CD14-positive monocyte (primary cell): Measurements from ENCODE around the gene NDUFB4. TPM values are rescaled to one million over a fixed set of nuclear protein-coding genes. Genes with fewer than 3 reads are reported as not detected.

Experiments used
- DNase-seq, 3 donors: peaks; one replicate each; pipeline ENCODE4 v3.0.0-alpha.2; 2011 to 2022
- H2AFZ ChIP-seq: 2 replicates; pipeline ENCODE4 v1.6.0; 2012; ENCODE audit warnings: mild to moderate bottlenecking, low read depth, low read length, inconsistent platforms; ENCODE audit not compliant: insufficient read depth, poor library complexity, severe bottlenecking
- H3K27ac ChIP-seq, 2 donors: 1 replicate in 1 of 2; 2 replicates in 1 of 2; pipeline ENCODE4 v1.5.1; 2012 to 2013; ENCODE audit warnings: low read length in 2 of 2, control low read depth in 1 of 2, inconsistent platforms in 1 of 2, low read depth in 1 of 2, mild to moderate bottlenecking in 1 of 2
- H3K27me3 ChIP-seq, 2 donors: one replicate each; pipeline versions ENCODE4 v1.6.0 to v1.6.1; 2011 to 2013; ENCODE audit warnings: low read length in 2 of 2; ENCODE audit not compliant: control insufficient read depth in 2 of 2, insufficient read depth in 2 of 2
- H3K36me3 ChIP-seq, 2 donors: replicated peaks in 1 of 2; 1 replicate in 1 of 2; 2 replicates in 1 of 2; pipeline versions ENCODE4 v1.5.1 to v1.6.1; 2012 to 2013; ENCODE audit warnings: low read length in 2 of 2, control low read depth in 1 of 2, inconsistent platforms in 1 of 2, mild to moderate bottlenecking in 1 of 2; ENCODE audit not compliant: insufficient read depth in 2 of 2, control insufficient read depth in 1 of 2
- H3K4me1 ChIP-seq, 2 donors: 1 replicate in 1 of 2; 2 replicates in 1 of 2; pipeline versions ENCODE4 v1.5.1 to v1.6.1; 2012 to 2013; ENCODE audit warnings: low read length in 2 of 2, control low read depth in 1 of 2, inconsistent platforms in 1 of 2, mild to moderate bottlenecking in 1 of 2, moderate library complexity in 1 of 2; ENCODE audit not compliant: insufficient read depth in 2 of 2, control insufficient read depth in 1 of 2
- H3K4me2 ChIP-seq: replicated peaks from 2 replicates; pipeline ENCODE3; 2012; ENCODE audit warnings: low read length, moderate library complexity, mild to moderate bottlenecking; ENCODE audit not compliant: poor library complexity, severe bottlenecking; ENCODE audit errors: extremely low read depth
- H3K4me3 ChIP-seq, 3 experiments: fragments of 200-600 bp in 1 of 3; sonication (generic) in 1 of 3; replicated peaks in 1 of 3; 1 replicate in 2 of 3; 2 replicates in 1 of 3; pipeline ENCODE4 v1.5.1; 2011 to 2013; ENCODE audit warnings: low read length in 3 of 3, mild to moderate bottlenecking in 3 of 3, control low read depth in 2 of 3, low read depth in 2 of 3, inconsistent platforms in 1 of 3, moderate library complexity in 1 of 3
- H3K79me2 ChIP-seq: 2 replicates; pipeline ENCODE4 v1.6.0; 2012; ENCODE audit warnings: mild to moderate bottlenecking, control low read depth, inconsistent platforms, low read length, moderate library complexity; ENCODE audit not compliant: insufficient read depth
- H3K9ac ChIP-seq: 2 replicates; pipeline ENCODE4 v1.6.0; 2017; ENCODE audit warnings: low read length, mild to moderate bottlenecking; ENCODE audit not compliant: insufficient read depth, poor library complexity, severe bottlenecking
- H3K9me3 ChIP-seq, 2 donors: replicated peaks in 1 of 2; 1 replicate in 1 of 2; 2 replicates in 1 of 2; pipeline versions ENCODE4 v1.5.1 to v1.6.1; 2012 to 2013; ENCODE audit warnings: low read length in 2 of 2, control low read depth in 1 of 2; ENCODE audit not compliant: control insufficient read depth in 1 of 2, insufficient read depth in 1 of 2
- H4K20me1 ChIP-seq: 2 replicates; pipeline ENCODE4 v1.6.0; 2012; ENCODE audit warnings: mild to moderate bottlenecking, low read length, control low read depth, moderate library complexity; ENCODE audit not compliant: insufficient read depth
- H3K27ac Mint-ChIP-seq, 7 donors: one replicate each; pipeline ENCODE4 v1.8.0; 2020; ENCODE audit warnings: mild to moderate bottlenecking in 7 of 7, mixed read lengths in 7 of 7, moderate library complexity in 6 of 7, inconsistent platforms in 2 of 7
- H3K27me3 Mint-ChIP-seq, 3 donors: one replicate each; pipeline ENCODE4 v1.8.0; 2021 to 2022; ENCODE audit warnings: low read depth in 3 of 3, mild to moderate bottlenecking in 3 of 3, mixed read lengths in 3 of 3, moderate library complexity in 3 of 3, inconsistent platforms in 1 of 3
- H3K36me3 Mint-ChIP-seq, 2 donors: one replicate each; pipeline ENCODE4 v1.8.0; 2020; ENCODE audit warnings: mixed read lengths in 2 of 2, inconsistent platforms in 1 of 2, mild to moderate bottlenecking in 1 of 2
- H3K4me1 Mint-ChIP-seq: one replicate; pipeline ENCODE4 v1.8.0; 2020; ENCODE audit warnings: mild to moderate bottlenecking, mixed read lengths
- H3K4me3 Mint-ChIP-seq, 2 donors: one replicate each; pipeline ENCODE4 v1.8.0; 2020; ENCODE audit warnings: mild to moderate bottlenecking in 2 of 2, mixed read lengths in 2 of 2, moderate library complexity in 1 of 2
- H3K9me3 Mint-ChIP-seq, 7 donors: one replicate each; pipeline ENCODE4 v1.8.0; 2020 to 2022; ENCODE audit warnings: mixed read lengths in 7 of 7, mild to moderate bottlenecking in 6 of 7, moderate library complexity in 6 of 7, inconsistent platforms in 2 of 7
- CTCF ChIP-seq: fragments of 200-600 bp; IDR thresholded peaks from one replicate; pipeline ENCODE4 v1.8.0; 2022; ENCODE audit warnings: antibody characterized with exemption, mild to moderate bottlenecking
- WGBS: methylation state at CpG from one replicate; pipeline ENCODE4 v1.1.5; 2013; ENCODE audit warnings: missing lambda C conversion rate; ENCODE audit not compliant: insufficient coverage; 5-methylcytosine and 5-hydroxymethylcytosine counted together
- intact Hi-C, 2 donors: fragments of 100-400 bp; cut with micrococcal nuclease; formaldehyde crosslinking; loops; one replicate each; pipeline versions ENCODE4 v1.15.0 to v1.15.1; 2023
- polyA plus RNA-seq, 3 donors: library from polyadenylated mRNA; depleted of rRNA in 1 of 3; unstranded in 2 of 3; stranded (reverse) in 1 of 3; fragments of 300-500 nt in 2 of 3; fragments of >200 nt in 1 of 3; fragmentation: Illumina TruSeq in 2 of 3; gene quantifications; 1 replicate in 2 of 3; 2 replicates in 1 of 3; pipeline ENCODE4 v1.2.3, GENCODE V29; 2012 to 2021

Gene NDUFB4
- polyA plus RNA-seq, 3 donors, result 93.7 to 215 (median 173) TPM

GRCh38 chr3:120634539-120634938 lies 38.4 kb downstream of the NDUFB4 start:
- DNase-seq, result no peak
- H3K27me3 ChIP-seq, result no peaks in the 10 kb centered on the region
- intact Hi-C loops, result no loop called here
- no CpG with 5 or more reads among the region's 1 CpG for WGBS
- no peak overlapping the region for H2AFZ ChIP-seq
- peaks cover 0 to 7% of the 10 kb centered on the region in 2 donors for H3K9me3 ChIP-seq
- H3K4me1 ChIP-seq, result no peaks in the 10 kb centered on the region
- no peak overlapping the region for H3K4me2 ChIP-seq
- no peak overlapping the region for H3K9ac ChIP-seq
- H3K27ac Mint-ChIP-seq, result no peak overlapping the region
- no peak overlapping the region for H3K27ac ChIP-seq
- H3K27me3 Mint-ChIP-seq, result peaks cover 0 to 4% (median 0%) of the 10 kb centered on the region in 3 donors
- peaks cover 2% of the 10 kb centered on the region for H3K4me1 Mint-ChIP-seq
- peaks cover 6 to 15% (median 9%) of the 10 kb centered on the region in 7 donors for H3K9me3 Mint-ChIP-seq
- no peak overlapping the region for H3K4me3 ChIP-seq
- TF ChIP-seq CTCF, result no peak
- no peaks in the 10 kb centered on the region for H3K79me2 ChIP-seq
- no peaks in the 10 kb centered on the region for H3K36me3 Mint-ChIP-seq
- H4K20me1 ChIP-seq, result no peaks in the 10 kb centered on the region
- H3K4me3 Mint-ChIP-seq, result no peak overlapping the region
- no peaks in the 10 kb centered on the region for H3K36me3 ChIP-seq

- Histone ChIP-seq H2AFZ (no peak overlapping the region), H3K27me3 (no peaks in the 10 kb centered on the region), H3K9me3 (peaks cover 0 to 7% of the 10 kb centered on the region in 2 donors), H3K27ac (no peak overlapping the region), H3K36me3 (no peaks in the 10 kb centered on the region), H3K4me1 (peaks cover under 1 to 1% of the 10 kb centered on the region in 2 donors), H3K4me2 (no peak overlapping the region), H3K9ac (no peak overlapping the region), H3K4me3 (no peak overlapping the region), H3K79me2 (no peaks in the 10 kb centered on the region), H4K20me1 (no peaks in the 10 kb centered on the region)
- DNase-seq, result no peak
- H3K4me1 Mint-ChIP-seq, result peaks cover 3% of the 10 kb centered on the region
- TF ChIP-seq CTCF, result no peak
- no peaks in the 10 kb centered on the region for H3K36me3 Mint-ChIP-seq
- no CpG with 5 or more reads among the region's 2 CpGs for WGBS
- H3K27ac Mint-ChIP-seq, result no peak overlapping the region
- intact Hi-C loops, result no loop called here
- H3K27me3 Mint-ChIP-seq, result peaks cover 0 to 4% (median 0%) of the 10 kb centered on the region in 3 donors
- peaks cover 3 to 12% (median 9%) of the 10 kb centered on the region in 7 donors for H3K9me3 Mint-ChIP-seq
- no peak overlapping the region for H3K4me3 Mint-ChIP-seq
These were observed 40.8 kb downstream of the NDUFB4 start for GRCh38 chr3:120636795-120637401.
